PC-3 (cell line): ENCODE results near the gene GDI2. TPM values are rescaled to one million over a fixed set of nuclear protein-coding genes. Genes with fewer than 3 reads are reported as not detected.

Experiments
- ATAC-seq: fragments of 200-7000 bp; cut with Tn5 transposase; 2 replicates; pipeline ENCODE4 v1.9.1; 2020; ENCODE audit warnings: mild to moderate bottlenecking, moderate library complexity
- BruUV-seq: library from RNA; stranded (reverse); fragments of 400-500 nt; replicated peaks from 2 replicates; lab custom pipeline; 2021; lab: Mats Ljungman, UMichigan
- CTCF ChIA-PET: fragments of 300-600 bp; sonication (Branson Sonifier 250); formaldehyde crosslinking; loops from one replicate; lab custom pipeline; 2022; ENCODE audit warnings: antibody characterized with exemption; lab: Charles Lee
- POLR2A ChIA-PET: fragments of 300-600 bp; sonication (Branson Sonifier 250); formaldehyde crosslinking; loops from one replicate; lab custom pipeline; 2022; ENCODE audit warnings: antibody characterized with exemption; ENCODE audit not compliant: unreplicated experiment; lab: Charles Lee
- DNase-seq: peaks from one replicate; pipeline ENCODE4 v3.0.0-alpha.2; 2015
- H2AFZ ChIP-seq: fragments of 300-600 bp; sonication (generic); 2 replicates; pipeline ENCODE4 v1.6.0; 2016; ENCODE audit warnings: antibody characterized with exemption, low read length
- H3F3A ChIP-seq: fragments of 300-600 bp; sonication (generic); one replicate; pipeline ENCODE4 v1.6.0; 2017; ENCODE audit warnings: antibody characterized with exemption, low read length, control low read depth, mild to moderate bottlenecking; ENCODE audit not compliant: unreplicated experiment
- H3K27ac ChIP-seq: fragments of 300-600 bp; sonication (generic); 2 replicates; pipeline ENCODE4 v1.5.1; 2016; ENCODE audit warnings: mild to moderate bottlenecking, low read length
- H3K27me3 ChIP-seq: fragments of 300-600 bp; sonication (generic); 2 replicates; pipeline ENCODE4 v1.6.1; 2016; ENCODE audit warnings: low read length, mixed read lengths
- H3K36me3 ChIP-seq: fragments of 300-600 bp; sonication (generic); 2 replicates; pipeline ENCODE4 v1.6.1; 2016; ENCODE audit warnings: low read depth, mixed run types, low read length, mixed read lengths
- H3K4me1 ChIP-seq: fragments of 300-600 bp; sonication (generic); 2 replicates; pipeline ENCODE4 v1.5.1; 2016; ENCODE audit warnings: low read length; ENCODE audit not compliant: insufficient read depth
- H3K4me2 ChIP-seq: fragments of 300-600 bp; sonication (generic); 2 replicates; pipeline ENCODE4 v1.6.0; 2016; ENCODE audit warnings: low read length
- H3K4me3 ChIP-seq: fragments of 300-600 bp; sonication (generic); 2 replicates; pipeline ENCODE4 v1.5.1; 2016; ENCODE audit warnings: mild to moderate bottlenecking, low read length, mixed read lengths
- H3K79me2 ChIP-seq: fragments of 300-600 bp; sonication (generic); 2 replicates; pipeline ENCODE4 v1.6.1; 2017; ENCODE audit warnings: low read length, mixed read lengths
- H3K9ac ChIP-seq: fragments of 300-600 bp; sonication (generic); 2 replicates; pipeline ENCODE4 v1.6.0; 2016; ENCODE audit warnings: mild to moderate bottlenecking, low read length
- H3K9me2 ChIP-seq: fragments of 300-600 bp; sonication (generic); replicated peaks from 2 replicates; pipeline ENCODE4 v1.6.1; 2016; ENCODE audit warnings: mixed run types, low read length, mixed read lengths
- H3K9me3 ChIP-seq: fragments of 300-600 bp; sonication (generic); 2 replicates; pipeline ENCODE4 v1.6.1; 2016; ENCODE audit warnings: low read length, mixed read lengths
- H4K20me1 ChIP-seq: fragments of 300-600 bp; sonication (generic); 2 replicates; pipeline ENCODE4 v1.6.1; 2016; ENCODE audit warnings: low read length, mixed read lengths
- EZH2 ChIP-seq: fragments of 300-600 bp; sonication (generic); IDR thresholded peaks from one replicate; pipeline ENCODE4 v1.6.1; 2017; ENCODE audit warnings: antibody characterized with exemption, mild to moderate bottlenecking, low read length; ENCODE audit not compliant: unreplicated experiment
- EZH2phosphoT487 ChIP-seq: fragments of 300-600 bp; sonication (generic); IDR thresholded peaks from 2 replicates; pipeline ENCODE4 v1.6.1; 2018; ENCODE audit warnings: mild to moderate bottlenecking, antibody characterized with exemption, low read length, borderline replicate concordance
- intact Hi-C: fragments of 100-400 bp; cut with micrococcal nuclease; formaldehyde crosslinking; loops from 2 replicates; pipeline ENCODE4 v1.9.0; 2023
- total RNA-seq: library from RNA; depleted of rRNA; stranded (reverse); fragments of >200 nt; gene quantifications from 2 replicates; pipeline ENCODE4 v1.2.3, GENCODE V29; 2014
- TF ChIP-seq, protein P1 (sequence below): fragments of 300-600 bp; sonication (generic); conservative IDR thresholded peaks from 2 replicates; pipeline ENCODE4 v1.5.1; 2017; ENCODE audit warnings: antibody characterized with exemption, low read depth, mild to moderate bottlenecking, low read length

The GDI2 gene
- total RNA-seq, 1 experiment from 2014 or later, result 122 TPM

GRCh38 chr10:5731559-5731958 is 81.7 kb downstream of the GDI2 start:
- peaks cover 11% of the 10 kb centered on the region; the same call in 1 of the 2 replicates for H3K36me3 ChIP-seq
- POLR2A ChIA-PET, result no interaction called here
- no peak overlapping the region for H3K27ac ChIP-seq
- no peak overlapping the region for H3K9ac ChIP-seq
- H3K4me3 ChIP-seq, result no peak overlapping the region
- ATAC-seq, result no peak
- intact Hi-C loops, result no loop called here
- no peaks in the 10 kb centered on the region for H4K20me1 ChIP-seq
- no peaks in the 10 kb centered on the region for H3K9me3 ChIP-seq
- no peak overlapping the region for H3K4me2 ChIP-seq
- no peak overlapping the region for H2AFZ ChIP-seq
- no peak for DNase-seq
- no peaks in the 10 kb centered on the region for H3K4me1 ChIP-seq
- CTCF ChIA-PET, result no interaction called here
- no peaks in the 10 kb centered on the region for H3K79me2 ChIP-seq
- no TSS peak for BruUV-seq
- H3K27me3 ChIP-seq, result no peaks in the 10 kb centered on the region
- no peaks in the 10 kb centered on the region for H3K9me2 ChIP-seq
- TF ChIP-seq EZH2 (no peak), EZH2phosphoT487 (no peak)
- TF ChIP-seq, protein P1, sequence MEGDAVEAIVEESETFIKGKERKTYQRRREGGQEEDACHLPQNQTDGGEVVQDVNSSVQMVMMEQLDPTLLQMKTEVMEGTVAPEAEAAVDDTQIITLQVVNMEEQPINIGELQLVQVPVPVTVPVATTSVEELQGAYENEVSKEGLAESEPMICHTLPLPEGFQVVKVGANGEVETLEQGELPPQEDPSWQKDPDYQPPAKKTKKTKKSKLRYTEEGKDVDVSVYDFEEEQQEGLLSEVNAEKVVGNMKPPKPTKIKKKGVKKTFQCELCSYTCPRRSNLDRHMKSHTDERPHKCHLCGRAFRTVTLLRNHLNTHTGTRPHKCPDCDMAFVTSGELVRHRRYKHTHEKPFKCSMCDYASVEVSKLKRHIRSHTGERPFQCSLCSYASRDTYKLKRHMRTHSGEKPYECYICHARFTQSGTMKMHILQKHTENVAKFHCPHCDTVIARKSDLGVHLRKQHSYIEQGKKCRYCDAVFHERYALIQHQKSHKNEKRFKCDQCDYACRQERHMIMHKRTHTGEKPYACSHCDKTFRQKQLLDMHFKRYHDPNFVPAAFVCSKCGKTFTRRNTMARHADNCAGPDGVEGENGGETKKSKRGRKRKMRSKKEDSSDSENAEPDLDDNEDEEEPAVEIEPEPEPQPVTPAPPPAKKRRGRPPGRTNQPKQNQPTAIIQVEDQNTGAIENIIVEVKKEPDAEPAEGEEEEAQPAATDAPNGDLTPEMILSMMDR, result no peak
- no peaks in the 10 kb centered on the region for H3F3A ChIP-seq

GRCh38 chr10:5730766-5731165 is 82.5 kb downstream of the GDI2 start:
- no peak overlapping the region for H3K27ac ChIP-seq
- no peaks in the 10 kb centered on the region for H3F3A ChIP-seq
- H3K27me3 ChIP-seq, result no peaks in the 10 kb centered on the region
- H4K20me1 ChIP-seq, result no peaks in the 10 kb centered on the region
- H2AFZ ChIP-seq, result no peak overlapping the region
- ChIA-PET CTCF (no interaction called here), POLR2A (no interaction called here)
- no peak overlapping the region for H3K4me3 ChIP-seq
- H3K4me2 ChIP-seq, result no peak overlapping the region
- intact Hi-C loops, result no loop called here
- DNase-seq, result no peak
- no peaks in the 10 kb centered on the region for H3K79me2 ChIP-seq
- TF ChIP-seq, protein P1, result no peak
- TF ChIP-seq EZH2phosphoT487 (no peak), EZH2 (no peak)
- no peak overlapping the region for H3K9ac ChIP-seq
- peaks cover 15% of the 10 kb centered on the region; the same call in 1 of the 2 replicates for H3K36me3 ChIP-seq
- no peaks in the 10 kb centered on the region for H3K9me3 ChIP-seq
- no peaks in the 10 kb centered on the region for H3K4me1 ChIP-seq
- no peaks in the 10 kb centered on the region for H3K9me2 ChIP-seq
- no TSS peak for BruUV-seq
- ATAC-seq, result no peak

DNA sequence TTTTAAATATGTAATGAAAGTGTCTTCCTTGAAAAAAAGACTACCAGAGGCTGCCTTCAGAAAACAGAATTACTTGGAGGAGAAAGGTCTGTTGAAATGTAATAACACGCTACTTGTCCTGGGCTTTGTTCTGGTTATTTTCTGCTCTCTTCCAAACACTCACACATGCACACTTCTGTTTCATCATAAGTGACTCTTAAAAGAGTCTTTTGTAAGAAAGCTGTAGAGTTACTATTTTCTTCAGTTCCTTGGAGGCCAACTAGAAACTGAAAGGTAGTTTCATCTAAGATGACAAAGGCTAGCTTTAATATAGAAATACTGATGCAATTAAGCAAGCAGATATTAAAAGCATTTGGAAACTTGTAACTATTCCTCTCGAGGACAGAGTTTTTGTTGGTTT is 89.5 kb downstream of the GDI2 start:
- no peaks in the 10 kb centered on the region for H4K20me1 ChIP-seq
- no peaks in the 10 kb centered on the region for H3K27me3 ChIP-seq
- POLR2A ChIA-PET, result no interaction called here
- H3K9ac ChIP-seq, result no peak overlapping the region
- CTCF ChIA-PET, result no interaction called here
- H3K27ac ChIP-seq, result no peak overlapping the region
- no peak overlapping the region for H2AFZ ChIP-seq
- H3F3A ChIP-seq, result no peaks in the 10 kb centered on the region
- no peak for TF ChIP-seq EZH2
- TF ChIP-seq EZH2phosphoT487, result no peak
- TF ChIP-seq, protein P1, result no peak
- H3K9me2 ChIP-seq, result no peaks in the 10 kb centered on the region
- ATAC-seq (no peak), DNase-seq (no peak)
- intact Hi-C loops, result no loop called here
- no peaks in the 10 kb centered on the region for H3K79me2 ChIP-seq
- H3K9me3 ChIP-seq, result no peaks in the 10 kb centered on the region
- peaks cover 8% of the 10 kb centered on the region; the same call in 1 of the 2 replicates for H3K36me3 ChIP-seq
- no peaks in the 10 kb centered on the region for H3K4me1 ChIP-seq
- H3K4me2 ChIP-seq, result no peak overlapping the region
- H3K4me3 ChIP-seq, result no peak overlapping the region
- no TSS peak for BruUV-seq
